Stomach (tissue), 9 donors: Measurements from ENCODE around the gene IDH2. TPM values are rescaled to one million over a fixed set of nuclear protein-coding genes. Genes with fewer than 3 reads are reported as not detected.
A peak's percentile ranks its signal among the peaks of the same experiment; 100 is the strongest.

ENCODE experiments used
- DNase-seq, 2 donors: peaks; one replicate each; pipeline versions ENCODE4 v3.0.0 to v3.0.0-alpha.2; 2013 to 2019
- H3K27ac ChIP-seq, 5 donors: fragments of 200-600 bp in 4 of 5; sonication (generic) in 4 of 5; one replicate each; pipeline ENCODE4 v1.5.1; 2013 to 2019; ENCODE audit warnings: mild to moderate bottlenecking in 1 of 5, moderate library complexity in 1 of 5
- H3K27me3 ChIP-seq, 3 donors: fragments of 200-600 bp; sonication (generic); one replicate each; pipeline ENCODE4 v1.5.1; 2017 to 2019; ENCODE audit warnings: mixed run types in 1 of 3
- H3K36me3 ChIP-seq, 4 donors: fragments of 200-600 bp; sonication (generic); 1 replicate in 3 of 4; 2 replicates in 1 of 4; pipeline ENCODE4 v1.5.1; 2016 to 2019
- H3K4me1 ChIP-seq, 4 donors: fragments of 200-600 bp; sonication (generic); one replicate each; pipeline ENCODE4 v1.5.1; 2016 to 2019
- H3K4me3 ChIP-seq, 4 donors: fragments of 200-600 bp; sonication (generic) in 3 of 4; one replicate each; pipeline ENCODE4 v1.5.1; 2016 to 2019; ENCODE audit warnings: mild to moderate bottlenecking in 1 of 4
- H3K9me3 ChIP-seq, 4 donors: fragments of 200-600 bp; sonication (generic); one replicate each; pipeline ENCODE4 v1.5.1; 2016 to 2019
- EP300 ChIP-seq: sonication (generic); formaldehyde crosslinking; IDR thresholded peaks from one replicate; pipeline ENCODE4 v1.6.1; 2017; ENCODE audit warnings: antibody characterized with exemption
- POLR2A ChIP-seq, 4 donors: fragments of 450-650 bp; IDR thresholded peaks; one replicate each; pipeline ENCODE4 v1.6.1; 2016; ENCODE audit warnings: antibody characterized with exemption in 4 of 4, control low read depth in 2 of 4, mild to moderate bottlenecking in 1 of 4, moderate library complexity in 1 of 4
- POLR2AphosphoS5 ChIP-seq, 3 donors: sonication (generic); formaldehyde crosslinking; IDR thresholded peaks; one replicate each; pipeline ENCODE4 v1.6.1; 2016; ENCODE audit warnings: antibody characterized with exemption in 3 of 3
- WGBS, 5 donors: extraction: QIAGEN DNeasy Blood & Tissue Kit in 3 of 5; methylation state at CpG; one replicate each; pipeline versions ENCODE4 v1.1.5 to v1.1.7; 2013 to 2018; 5-methylcytosine and 5-hydroxymethylcytosine counted together
- intact Hi-C: fragments of 100-400 bp; cut with DNase I; formaldehyde crosslinking; loops from one replicate; pipeline ENCODE4 v1.15.1; 2023; ENCODE audit warnings: low total_unique reads
- polyA plus RNA-seq, 3 donors: library from polyadenylated mRNA; stranded (reverse); fragments of 200-250 nt; gene quantifications; one replicate each; pipeline ENCODE4 v1.2.3, GENCODE V29; 2013
- total RNA-seq, 5 donors: library from RNA; depleted of rRNA; stranded (reverse); fragments of >200 nt; gene quantifications; one replicate each; pipeline versions ENCODE4 v1.1.0 to v1.2.3, GENCODE V29; 2014 to 2016
- TF ChIP-seq, protein P1 (sequence below), 7 experiments: fragments of 450-650 bp in 4 of 7; fragments of 200-600 bp in 3 of 7; sonication (generic) in 3 of 7; IDR thresholded peaks; one replicate each; pipeline ENCODE4 v1.5.1; 2016 to 2019; ENCODE audit warnings: antibody characterized with exemption in 7 of 7, control low read depth in 2 of 7, mild to moderate bottlenecking in 1 of 7
- donor health status: healthy with polysubstance abuse.
- donor health status: Bipolar disorder and iron deficiency.
- donor health status: healthy.

Gene IDH2
- total and polyA plus RNA-seq, 8 donors, result 12.3 to 186 (median 117) TPM

DNA sequence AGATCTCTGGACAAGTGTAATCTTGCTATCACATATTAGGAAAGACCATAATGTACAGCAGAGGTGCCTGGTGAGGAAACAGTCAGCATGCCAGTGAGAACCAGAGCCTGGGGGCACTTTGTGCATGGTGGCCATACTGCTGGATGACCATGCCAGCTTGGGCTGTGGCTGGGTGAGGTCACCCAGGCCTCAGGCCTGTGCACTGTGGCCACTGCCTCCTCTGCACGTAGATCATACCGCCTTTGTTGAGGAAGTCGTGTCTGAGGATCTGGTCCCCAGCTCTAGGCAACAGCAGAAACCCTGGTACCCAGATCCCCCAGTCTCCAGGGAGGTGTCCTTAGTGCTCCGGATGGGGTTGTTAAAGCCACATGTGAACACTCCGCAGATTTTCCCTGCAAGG is 62.3 kb downstream of the IDH2 start:
- TF ChIP-seq, protein P1, sequence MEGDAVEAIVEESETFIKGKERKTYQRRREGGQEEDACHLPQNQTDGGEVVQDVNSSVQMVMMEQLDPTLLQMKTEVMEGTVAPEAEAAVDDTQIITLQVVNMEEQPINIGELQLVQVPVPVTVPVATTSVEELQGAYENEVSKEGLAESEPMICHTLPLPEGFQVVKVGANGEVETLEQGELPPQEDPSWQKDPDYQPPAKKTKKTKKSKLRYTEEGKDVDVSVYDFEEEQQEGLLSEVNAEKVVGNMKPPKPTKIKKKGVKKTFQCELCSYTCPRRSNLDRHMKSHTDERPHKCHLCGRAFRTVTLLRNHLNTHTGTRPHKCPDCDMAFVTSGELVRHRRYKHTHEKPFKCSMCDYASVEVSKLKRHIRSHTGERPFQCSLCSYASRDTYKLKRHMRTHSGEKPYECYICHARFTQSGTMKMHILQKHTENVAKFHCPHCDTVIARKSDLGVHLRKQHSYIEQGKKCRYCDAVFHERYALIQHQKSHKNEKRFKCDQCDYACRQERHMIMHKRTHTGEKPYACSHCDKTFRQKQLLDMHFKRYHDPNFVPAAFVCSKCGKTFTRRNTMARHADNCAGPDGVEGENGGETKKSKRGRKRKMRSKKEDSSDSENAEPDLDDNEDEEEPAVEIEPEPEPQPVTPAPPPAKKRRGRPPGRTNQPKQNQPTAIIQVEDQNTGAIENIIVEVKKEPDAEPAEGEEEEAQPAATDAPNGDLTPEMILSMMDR (IDR thresholded peaks at IDR 0.05), result no peak
- TF ChIP-seq POLR2A (IDR thresholded peaks at IDR 0.05), result no peak
- TF ChIP-seq POLR2AphosphoS5 (IDR thresholded peaks at IDR 0.05), result no peak
- no peak for TF ChIP-seq EP300
- peaks cover 0 to 11% (median 0%) of the 10 kb centered on the region in 4 donors for H3K36me3 ChIP-seq
- peaks cover 37 to 90% (median 53%) of the 10 kb centered on the region in 4 donors for H3K4me1 ChIP-seq
- no peak for DNase-seq
- H3K4me3 ChIP-seq, result no peak overlapping the region
- 39 to 67% (median 59%) methylated on average over 3 to 5 of the region's 5 CpGs for WGBS, 5 donors
- peak overlapping the region in 3 of 5 donors; percentile 17 to 42 (median 21) for H3K27ac ChIP-seq
- no peaks in the 10 kb centered on the region for H3K9me3 ChIP-seq
- no peaks in the 10 kb centered on the region for H3K27me3 ChIP-seq
- intact Hi-C loops, result no loop called here

DNA sequence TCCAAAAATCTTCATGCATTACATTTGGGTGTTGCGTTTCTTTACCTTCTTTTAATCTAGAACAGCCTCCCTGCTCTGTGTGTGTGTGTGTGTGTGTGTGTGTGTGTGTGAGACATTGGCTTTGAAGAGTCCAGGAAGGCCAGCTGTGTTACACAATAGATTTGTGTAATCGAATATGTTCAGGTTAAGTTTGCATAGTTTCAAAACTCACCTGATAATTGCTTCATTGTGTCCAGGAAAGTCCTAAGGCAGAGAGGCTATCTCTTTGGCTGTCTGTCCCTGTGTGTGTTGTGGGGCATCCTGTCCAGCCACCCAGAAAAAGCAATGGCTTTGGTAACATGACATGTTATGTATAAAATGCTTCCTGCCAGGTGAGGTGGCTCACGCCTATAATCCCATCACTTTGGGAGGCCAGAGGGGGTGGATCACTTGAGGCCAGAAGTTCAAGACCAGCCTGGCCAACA is 63.6 kb downstream of the IDH2 start:
- Histone ChIP-seq H3K27ac (peak overlapping the region in 2 of 5 donors; percentile 93 to 94), H3K9me3 (no peaks in the 10 kb centered on the region), H3K4me1 (peaks cover 50 to 92% (median 65%) of the 10 kb centered on the region in 4 donors), H3K27me3 (no peaks in the 10 kb centered on the region), H3K4me3 (no peak overlapping the region), H3K36me3 (peaks cover 0 to 6% (median 0%) of the 10 kb centered on the region in 4 donors)
- no peak for TF ChIP-seq POLR2A (IDR thresholded peaks at IDR 0.05)
- TF ChIP-seq, protein P1 (IDR thresholded peaks at IDR 0.05), result no peak
- TF ChIP-seq POLR2AphosphoS5 (IDR thresholded peaks at IDR 0.05), result no peak
- TF ChIP-seq EP300, result no peak
- intact Hi-C loops, result no loop called here
- WGBS, 5 donors, result 45 to 67% (median 57%) methylated on average over 3 of the region's 3 CpGs
- no peak for DNase-seq

DNA sequence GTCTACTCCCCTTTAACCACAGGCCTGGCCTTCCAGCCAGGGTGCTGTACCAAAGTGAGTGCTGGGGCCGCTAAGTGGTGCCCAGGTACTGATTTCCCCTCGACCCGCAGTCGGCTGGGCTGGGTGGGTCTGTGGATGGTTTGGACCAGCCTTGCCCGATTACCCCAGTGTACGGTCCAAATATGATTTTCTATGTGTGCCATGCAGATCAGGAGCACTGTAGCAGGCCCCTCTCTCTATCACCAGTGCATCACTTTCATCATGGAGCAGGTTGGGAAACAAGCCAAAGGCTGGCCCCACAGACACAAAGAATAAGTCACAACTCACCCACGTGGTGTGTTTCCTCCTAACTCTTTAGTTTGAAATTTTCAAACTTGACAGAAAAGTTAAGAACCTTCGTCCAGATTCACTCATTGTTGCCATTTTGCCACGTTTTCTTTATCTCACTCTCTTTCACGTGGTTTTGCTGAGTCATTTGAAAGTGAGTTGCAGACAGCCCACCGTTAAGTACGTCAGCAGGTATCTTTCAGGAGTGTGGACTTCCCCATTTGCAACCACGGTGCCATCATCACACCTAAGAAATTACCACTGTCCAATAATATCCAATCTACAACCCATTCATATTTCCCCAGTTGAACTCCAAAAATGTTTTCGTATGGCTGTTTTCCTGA is 64.2 kb downstream of the IDH2 start:
- Histone ChIP-seq H3K4me3 (no peak overlapping the region), H3K27me3 (no peaks in the 10 kb centered on the region), H3K9me3 (no peaks in the 10 kb centered on the region), H3K27ac (peak overlapping the region in 3 of 5 donors; percentile 31 to 94 (median 93)), H3K36me3 (peaks cover 0 to 4% (median 0%) of the 10 kb centered on the region in 4 donors), H3K4me1 (peaks cover 55 to 92% (median 68%) of the 10 kb centered on the region in 4 donors)
- DNase-seq, result peak in 1 of 2 donors; percentile 51
- intact Hi-C loops, result no loop called here
- TF ChIP-seq EP300 (no peak), POLR2A (IDR thresholded peaks at IDR 0.05) (no peak), POLR2AphosphoS5 (IDR thresholded peaks at IDR 0.05) (no peak)
- TF ChIP-seq, protein P1 (IDR thresholded peaks at IDR 0.05), result no peak
- 68 to 75% (median 69%) methylated on average over 14 of the region's 14 CpGs for WGBS, 5 donors

DNA sequence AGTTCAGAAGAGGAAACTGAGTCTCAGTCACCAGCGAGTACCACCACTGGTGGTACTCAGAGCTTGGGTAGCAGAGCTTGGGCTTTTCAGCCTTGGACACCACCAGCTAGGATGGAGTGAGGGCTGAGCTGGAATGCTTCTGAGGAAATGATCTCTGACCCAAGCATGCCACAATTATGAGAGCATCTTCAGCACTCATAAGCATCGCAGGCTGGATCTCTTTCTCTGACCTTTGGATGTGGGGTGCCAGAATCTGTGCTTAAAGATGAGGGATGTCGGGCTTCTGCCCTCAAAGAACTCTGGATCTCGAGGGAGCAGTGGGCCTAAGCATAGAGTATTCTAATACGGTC is 64.8 kb downstream of the IDH2 start:
- Histone ChIP-seq H3K9me3 (no peaks in the 10 kb centered on the region), H3K36me3 (no peaks in the 10 kb centered on the region), H3K27ac (peak overlapping the region in 4 of 5 donors; percentile 31 to 94 (median 89)), H3K4me3 (no peak overlapping the region), H3K4me1 (peaks cover 55 to 92% (median 70%) of the 10 kb centered on the region in 4 donors), H3K27me3 (no peaks in the 10 kb centered on the region)
- 77 to 94% (median 88%) methylated on average over 5 of the region's 5 CpGs for WGBS, 5 donors
- intact Hi-C loops, result no loop called here
- DNase-seq, result no peak
- TF ChIP-seq, protein P1 (IDR thresholded peaks at IDR 0.05), result no peak
- TF ChIP-seq POLR2A (IDR thresholded peaks at IDR 0.05) (no peak), EP300 (no peak), POLR2AphosphoS5 (IDR thresholded peaks at IDR 0.05) (no peak)
